HepG2 (cell line): ENCODE measurements around the gene CLDND2. TPM values are rescaled to one million over a fixed set of nuclear protein-coding genes. Genes with fewer than 3 reads are reported as not detected.

Source experiments
- AGO1 ChIP-seq: fragments of 200-400 bp; formaldehyde crosslinking; IDR thresholded peaks from 2 replicates; pipeline ENCODE4 v1.6.1; 2017; ENCODE audit warnings: mild to moderate bottlenecking, low read depth, low read length, moderate library complexity; ENCODE audit not compliant: poor library complexity, severe bottlenecking
- ARNT2 ChIP-seq: sonication (generic); formaldehyde crosslinking; IDR thresholded peaks from 2 replicates; pipeline ENCODE4 v1.8.0; 2022; ENCODE audit warnings: mild to moderate bottlenecking, low read depth, missing genetic modification reagents, moderate library complexity
- ATF7-NPFF ChIP-seq: sonication (generic); formaldehyde crosslinking; IDR thresholded peaks from 2 replicates; pipeline ENCODE4 v1.8.1; 2023; ENCODE audit warnings: mild to moderate bottlenecking, low read depth, missing genetic modification reagents, moderate library complexity
- ATM ChIP-seq: fragments of 450-650 bp; IDR thresholded peaks from 2 replicates; pipeline ENCODE4 v1.7.1; 2017; ENCODE audit warnings: mild to moderate bottlenecking, borderline replicate concordance
- BRD4 ChIP-seq: sonication (generic); formaldehyde crosslinking; IDR thresholded peaks from 2 replicates; pipeline ENCODE4 v1.4.0; 2020; ENCODE audit warnings: missing genetic modification reagents
- CHCHD3 ChIP-seq: sonication (generic); formaldehyde crosslinking; IDR thresholded peaks from 2 replicates; pipeline ENCODE4 v1.8.0; 2022; ENCODE audit warnings: mild to moderate bottlenecking, missing genetic modification reagents, moderate library complexity
- HNF4A ChIP-seq: sonication (generic); formaldehyde crosslinking; IDR thresholded peaks from 2 replicates; pipeline ENCODE4 v1.4.0; 2020; ENCODE audit warnings: missing genetic modification reagents
- JARID2 ChIP-seq: sonication (generic); formaldehyde crosslinking; IDR thresholded peaks from 2 replicates; pipeline ENCODE4 v1.8.1; 2023; ENCODE audit warnings: missing genetic modification reagents, inconsistent platforms; ENCODE audit not compliant: insufficient replicate concordance
- NCOA2 ChIP-seq: sonication (generic); formaldehyde crosslinking; IDR thresholded peaks from 2 replicates; pipeline ENCODE4 v1.8.0; 2022; ENCODE audit warnings: inconsistent platforms
- NR2F6 ChIP-seq, 2 experiments: IDR thresholded peaks; 2 replicates each; pipeline ENCODE4 v1.6.1; 2016; ENCODE audit warnings: antibody characterized with exemption in 1 of 2, mild to moderate bottlenecking in 1 of 2
- POLR2A ChIP-seq, 2 experiments: IDR thresholded peaks; 2 replicates each; pipeline ENCODE4 v1.6.1; 2011; ENCODE audit warnings: low read depth in 2 of 2, low read length in 2 of 2, mild to moderate bottlenecking in 1 of 2, moderate library complexity in 1 of 2; ENCODE audit not compliant: insufficient read depth in 1 of 2
- REPIN1 ChIP-seq: sonication (generic); formaldehyde crosslinking; IDR thresholded peaks from 2 replicates; pipeline ENCODE4 v1.8.0; 2022; ENCODE audit warnings: missing genetic modification reagents, low read depth, mild to moderate bottlenecking, borderline replicate concordance
- RXRB ChIP-seq: IDR thresholded peaks from 2 replicates; pipeline ENCODE4 v1.6.1; 2016; ENCODE audit warnings: borderline replicate concordance, missing genetic modification reagents, missing compliant biosample characterization
- SNRNP70 ChIP-seq: fragments of 200-400 bp; formaldehyde crosslinking; IDR thresholded peaks from 2 replicates; pipeline ENCODE4 v1.6.1; 2017; ENCODE audit warnings: mild to moderate bottlenecking, low read depth, low read length, moderate library complexity
- ZBTB3 ChIP-seq: sonication (generic); formaldehyde crosslinking; IDR thresholded peaks from 2 replicates; pipeline ENCODE4 v1.4.0; 2020; ENCODE audit warnings: low read depth, mild to moderate bottlenecking, moderate library complexity, missing genetic modification reagents, borderline replicate concordance
- ZFY ChIP-seq: sonication (generic); formaldehyde crosslinking; IDR thresholded peaks from 2 replicates; pipeline ENCODE4 v1.4.0; 2020; ENCODE audit warnings: missing genetic modification reagents
- ZNF207 ChIP-seq: fragments of 450-650 bp; IDR thresholded peaks from 2 replicates; pipeline ENCODE4 v1.6.1; 2016; ENCODE audit warnings: antibody characterized with exemption, borderline replicate concordance
- ZNF350 ChIP-seq: sonication (generic); formaldehyde crosslinking; IDR thresholded peaks from 2 replicates; pipeline ENCODE4 v1.4.0; 2020; ENCODE audit warnings: mild to moderate bottlenecking, low read depth, missing genetic modification reagents, borderline replicate concordance
- ZNF816 ChIP-seq: sonication (generic); formaldehyde crosslinking; IDR thresholded peaks from 2 replicates; pipeline ENCODE4 v1.8.0; 2022; ENCODE audit warnings: missing genetic modification reagents, mild to moderate bottlenecking, borderline replicate concordance
- polyA plus RNA-seq, 8 experiments: library from polyadenylated mRNA; depleted of rRNA in 3 of 8; stranded (reverse) in 7 of 8; unstranded in 1 of 8; fragments of >200 nt; fragmentation: Illumina TruSeq in 4 of 8; extraction: Trizol in 4 of 8; gene quantifications; 2 replicates each; pipeline versions ENCODE4 v1.2.1 to v1.2.3, GENCODE V29; 2011 to 2016; ENCODE audit warnings: low read depth in 4 of 8, missing spikeins in 1 of 8, mixed read lengths in 1 of 8; ENCODE audit not compliant: insufficient read depth in 1 of 8
- total RNA-seq, 5 experiments: library from RNA; depleted of rRNA; stranded (reverse); fragments of >200 nt; fragmentation: Illumina TruSeq; extraction: Trizol; gene quantifications; 2 replicates each; pipeline ENCODE4 v1.2.3, GENCODE V29; 2016; ENCODE audit warnings: low read depth in 1 of 5
- TF ChIP-seq, protein P1 (sequence below): sonication (generic); formaldehyde crosslinking; IDR thresholded peaks from 2 replicates; pipeline ENCODE4 v1.4.0; 2020; ENCODE audit warnings: missing genetic modification reagents
- TF ChIP-seq, protein P2 (sequence below): sonication (generic); formaldehyde crosslinking; IDR thresholded peaks from 2 replicates; pipeline ENCODE4 v1.4.0; 2020; ENCODE audit warnings: missing genetic modification reagents
- TF ChIP-seq, protein P3 (sequence below): sonication (generic); formaldehyde crosslinking; IDR thresholded peaks from 2 replicates; pipeline ENCODE4 v1.5.0; 2020; ENCODE audit warnings: mild to moderate bottlenecking, missing genetic modification reagents, moderate library complexity
- TF ChIP-seq, protein P4 (sequence below): sonication (generic); IDR thresholded peaks from 2 replicates; pipeline ENCODE4 v1.6.1; 2016; ENCODE audit warnings: low read depth, borderline replicate concordance

CLDND2 gene
- total and polyA plus RNA-seq, 2 of the 13 experiments (the other 11 are each of a cell fraction or from before 2014, with no cell fraction given), result 0.84 to 1.8 TPM

DNA sequence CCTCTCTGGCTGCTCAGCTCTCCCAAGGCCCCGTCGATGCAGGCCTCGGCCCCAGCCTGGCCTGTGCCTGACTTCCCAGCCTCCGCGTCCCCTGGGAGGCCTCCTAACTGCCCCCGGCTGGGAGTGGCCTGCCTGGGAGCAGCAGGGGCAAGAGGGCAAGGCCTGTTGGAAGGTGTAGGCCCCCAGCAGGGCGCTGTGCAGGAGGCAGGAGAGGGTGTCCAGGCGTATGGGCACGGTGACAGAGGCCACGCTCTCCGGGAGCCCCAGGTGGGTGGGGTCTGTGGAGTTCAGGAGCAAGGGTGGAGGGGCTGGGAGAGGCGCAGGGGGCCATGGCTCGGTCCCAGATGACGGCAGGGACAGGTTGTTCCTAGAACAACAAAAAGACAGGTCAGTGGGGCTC lies 20.3 kb upstream of the CLDND2 start (continued):
- TF ChIP-seq SNRNP70, result no peak
- no peak for TF ChIP-seq CHCHD3
- peak; percentile 92 for TF ChIP-seq ZFY (CRISPR knock-in tag)
- no peak for TF ChIP-seq ATM
- TF ChIP-seq POLR2A (IDR thresholded peaks at IDR 0.05; ENCODE audit: insufficient read depth in 1 of 2, low read depth in 2 of 2, low read length in 2 of 2), result peak in 1 of 2 experiments; percentile 63; a peak in 2 of 4 replicates
- TF ChIP-seq BRD4 (CRISPR knock-in tag), result no peak
- peak; percentile 28 for TF ChIP-seq AGO1
- TF ChIP-seq ZNF816 (CRISPR knock-in tag), result no peak
- TF ChIP-seq NR2F6 (IDR thresholded peaks at IDR 0.05), result peak; percentile 40; the same call in 1 of the 2 replicates
- TF ChIP-seq NR2F6 (CRISPR knock-in tag; IDR thresholded peaks at IDR 0.05), result peak; percentile 76; the same call in 1 of the 2 replicates
- TF ChIP-seq ARNT2 (CRISPR knock-in tag), result peak; percentile 57; the same call in 1 of the 2 replicates
- no peak for TF ChIP-seq ZBTB3 (CRISPR knock-in tag)
- TF ChIP-seq, protein P1, sequence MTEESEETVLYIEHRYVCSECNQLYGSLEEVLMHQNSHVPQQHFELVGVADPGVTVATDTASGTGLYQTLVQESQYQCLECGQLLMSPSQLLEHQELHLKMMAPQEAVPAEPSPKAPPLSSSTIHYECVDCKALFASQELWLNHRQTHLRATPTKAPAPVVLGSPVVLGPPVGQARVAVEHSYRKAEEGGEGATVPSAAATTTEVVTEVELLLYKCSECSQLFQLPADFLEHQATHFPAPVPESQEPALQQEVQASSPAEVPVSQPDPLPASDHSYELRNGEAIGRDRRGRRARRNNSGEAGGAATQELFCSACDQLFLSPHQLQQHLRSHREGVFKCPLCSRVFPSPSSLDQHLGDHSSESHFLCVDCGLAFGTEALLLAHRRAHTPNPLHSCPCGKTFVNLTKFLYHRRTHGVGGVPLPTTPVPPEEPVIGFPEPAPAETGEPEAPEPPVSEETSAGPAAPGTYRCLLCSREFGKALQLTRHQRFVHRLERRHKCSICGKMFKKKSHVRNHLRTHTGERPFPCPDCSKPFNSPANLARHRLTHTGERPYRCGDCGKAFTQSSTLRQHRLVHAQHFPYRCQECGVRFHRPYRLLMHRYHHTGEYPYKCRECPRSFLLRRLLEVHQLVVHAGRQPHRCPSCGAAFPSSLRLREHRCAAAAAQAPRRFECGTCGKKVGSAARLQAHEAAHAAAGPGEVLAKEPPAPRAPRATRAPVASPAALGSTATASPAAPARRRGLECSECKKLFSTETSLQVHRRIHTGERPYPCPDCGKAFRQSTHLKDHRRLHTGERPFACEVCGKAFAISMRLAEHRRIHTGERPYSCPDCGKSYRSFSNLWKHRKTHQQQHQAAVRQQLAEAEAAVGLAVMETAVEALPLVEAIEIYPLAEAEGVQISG (CRISPR knock-in tag), result no peak
- TF ChIP-seq JARID2 (CRISPR knock-in tag), result no peak
- TF ChIP-seq, protein P2, sequence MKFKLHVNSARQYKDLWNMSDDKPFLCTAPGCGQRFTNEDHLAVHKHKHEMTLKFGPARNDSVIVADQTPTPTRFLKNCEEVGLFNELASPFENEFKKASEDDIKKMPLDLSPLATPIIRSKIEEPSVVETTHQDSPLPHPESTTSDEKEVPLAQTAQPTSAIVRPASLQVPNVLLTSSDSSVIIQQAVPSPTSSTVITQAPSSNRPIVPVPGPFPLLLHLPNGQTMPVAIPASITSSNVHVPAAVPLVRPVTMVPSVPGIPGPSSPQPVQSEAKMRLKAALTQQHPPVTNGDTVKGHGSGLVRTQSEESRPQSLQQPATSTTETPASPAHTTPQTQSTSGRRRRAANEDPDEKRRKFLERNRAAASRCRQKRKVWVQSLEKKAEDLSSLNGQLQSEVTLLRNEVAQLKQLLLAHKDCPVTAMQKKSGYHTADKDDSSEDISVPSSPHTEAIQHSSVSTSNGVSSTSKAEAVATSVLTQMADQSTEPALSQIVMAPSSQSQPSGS (CRISPR knock-in tag), result 0 out of 2 replicates have a peak, but pooled peaks have one; percentile 21
- peak; percentile 64; the same call in 1 of the 2 replicates for TF ChIP-seq ZNF350 (CRISPR knock-in tag)
- 0 out of 2 replicates have a peak, but pooled peaks have one; percentile 9 for TF ChIP-seq HNF4A (CRISPR knock-in tag)
- no peak for TF ChIP-seq ZNF207
- TF ChIP-seq, protein P3, sequence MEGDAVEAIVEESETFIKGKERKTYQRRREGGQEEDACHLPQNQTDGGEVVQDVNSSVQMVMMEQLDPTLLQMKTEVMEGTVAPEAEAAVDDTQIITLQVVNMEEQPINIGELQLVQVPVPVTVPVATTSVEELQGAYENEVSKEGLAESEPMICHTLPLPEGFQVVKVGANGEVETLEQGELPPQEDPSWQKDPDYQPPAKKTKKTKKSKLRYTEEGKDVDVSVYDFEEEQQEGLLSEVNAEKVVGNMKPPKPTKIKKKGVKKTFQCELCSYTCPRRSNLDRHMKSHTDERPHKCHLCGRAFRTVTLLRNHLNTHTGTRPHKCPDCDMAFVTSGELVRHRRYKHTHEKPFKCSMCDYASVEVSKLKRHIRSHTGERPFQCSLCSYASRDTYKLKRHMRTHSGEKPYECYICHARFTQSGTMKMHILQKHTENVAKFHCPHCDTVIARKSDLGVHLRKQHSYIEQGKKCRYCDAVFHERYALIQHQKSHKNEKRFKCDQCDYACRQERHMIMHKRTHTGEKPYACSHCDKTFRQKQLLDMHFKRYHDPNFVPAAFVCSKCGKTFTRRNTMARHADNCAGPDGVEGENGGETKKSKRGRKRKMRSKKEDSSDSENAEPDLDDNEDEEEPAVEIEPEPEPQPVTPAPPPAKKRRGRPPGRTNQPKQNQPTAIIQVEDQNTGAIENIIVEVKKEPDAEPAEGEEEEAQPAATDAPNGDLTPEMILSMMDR (CRISPR knock-in tag), result peak; percentile 44
- TF ChIP-seq, protein P4, sequence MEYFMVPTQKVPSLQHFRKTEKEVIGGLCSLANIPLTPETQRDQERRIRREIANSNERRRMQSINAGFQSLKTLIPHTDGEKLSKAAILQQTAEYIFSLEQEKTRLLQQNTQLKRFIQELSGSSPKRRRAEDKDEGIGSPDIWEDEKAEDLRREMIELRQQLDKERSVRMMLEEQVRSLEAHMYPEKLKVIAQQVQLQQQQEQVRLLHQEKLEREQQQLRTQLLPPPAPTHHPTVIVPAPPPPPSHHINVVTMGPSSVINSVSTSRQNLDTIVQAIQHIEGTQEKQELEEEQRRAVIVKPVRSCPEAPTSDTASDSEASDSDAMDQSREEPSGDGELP, result peak; percentile 36; the same call in 1 of the 2 replicates
- TF ChIP-seq NCOA2, result no peak
- TF ChIP-seq RXRB, result peak; percentile 18; the same call in 1 of the 2 replicates
- TF ChIP-seq ATF7-NPFF, result 0 out of 2 replicates have a peak, but pooled peaks have one; percentile 50
- no peak for TF ChIP-seq REPIN1 (CRISPR knock-in tag)
